GM18498 (cell line): ENCODE measurements around the gene TMSB4Y.

ENCODE experiments used
- ATAC-seq: cut with Tn5 transposase; IDR thresholded peaks from one replicate; pipeline ENCODE4 v1.9.1; 2021; ENCODE audit warnings: mild to moderate bottlenecking, moderate library complexity; ENCODE audit not compliant: unreplicated experiment

Gene TMSB4Y

GRCh38 chrY:13703568-13703968, at the start of gene TMSB4Y:
Gene TMSB4Y (plus strand): TSS chrY:13703899.
- ATAC-seq = peak; percentile 94

GRCh38 chrY:13664162-13664561, 39.5 kb upstream of the TMSB4Y start:
- no peak for ATAC-seq

- ATAC-seq = no peak
Observed at GRCh38 chrY:13671122-13671521, 32.6 kb upstream of the TMSB4Y start.

- no peak for ATAC-seq
Observed at GRCh38 chrY:13702276-13702675, 1.4 kb upstream of the TMSB4Y start.

GRCh38 chrY:13704121-13704930, 627 bp downstream of the TMSB4Y start:
- peak; percentile 21 for ATAC-seq

- ATAC-seq = no peak
Observed at GRCh38 chrY:13705197-13705596, 1.5 kb downstream of the TMSB4Y start.

- no peak for ATAC-seq
Observed at GRCh38 chrY:13708038-13708437, 4.3 kb downstream of the TMSB4Y start.

GRCh38 chrY:13718996-13719395, 15.3 kb downstream of the TMSB4Y start:
- no peak for ATAC-seq

- no peak for ATAC-seq
Observed at GRCh38 chrY:13729517-13729916, 25.8 kb downstream of the TMSB4Y start.

- ATAC-seq = no peak
Observed at GRCh38 chrY:13738618-13739017, 34.9 kb downstream of the TMSB4Y start.

GRCh38 chrY:13751289-13752071, 47.8 kb downstream of the TMSB4Y start:
- peak; percentile 94 for ATAC-seq

- ATAC-seq = no peak
Observed at GRCh38 chrY:13754661-13755060, 51.0 kb downstream of the TMSB4Y start.
